Measurements from ENCODE around the gene COX7B2. TPM values are rescaled to one million over a fixed set of nuclear protein-coding genes. Genes with fewer than 3 reads are reported as not detected.

COX7B2 gene
- total and polyA plus RNA-seq, 10 of the 15 experiments (the other 5 are each of a cell fraction or from before 2014, with no cell fraction given), result not detected

GRCh38 chr4:46889410-46889809 lies 19.6 kb downstream of the COX7B2 start:
- RAD21 ChIA-PET (ENCODE audit: unreplicated experiment), result no interaction called here
- intact Hi-C loops (cut with micrococcal nuclease; ENCODE audit: unreplicated experiment), result no loop called here
- WGBS (ENCODE audit: insufficient coverage, insufficient replicate concordance, low lambda C conversion rate, missing lambda C conversion rate), result 17% methylated on average over 2 of the region's 2 CpGs
- ATAC-seq (no peak), FAIRE-seq (no peak), DNase-seq (ENCODE audit: low read depth, low spot score) (no peak)
- Histone ChIP-seq H3K36me3 (ENCODE audit: control insufficient read depth in 2 of 2, insufficient read depth in 2 of 2, low read length in 1 of 2) (no peaks in the 10 kb centered on the region), H3K4me1 (ENCODE audit: control insufficient read depth, insufficient read depth, low read length) (no peaks in the 10 kb centered on the region), H3K4me2 (ENCODE audit: control insufficient read depth, insufficient read depth) (no peak overlapping the region), H3K79me2 (ENCODE audit: control insufficient read depth, insufficient read depth, low read length) (no peaks in the 10 kb centered on the region), H3K9ac (ENCODE audit: control insufficient read depth, insufficient read depth, low read length) (no peak overlapping the region), H4K20me1 (ENCODE audit: control insufficient read depth, insufficient read depth) (no peaks in the 10 kb centered on the region), H3K27ac (ENCODE audit: control insufficient read depth, insufficient read depth) (no peak overlapping the region), H3K9me3 (replicated peaks; ENCODE audit: control insufficient read depth, insufficient read depth, low read length) (no peaks in the 10 kb centered on the region), H3K27me3 (replicated peaks in 1 of 2; ENCODE audit: control insufficient read depth in 2 of 2, insufficient read depth in 2 of 2, low read length in 1 of 2) (no peaks in the 10 kb centered on the region), H2AFZ (ENCODE audit: control insufficient read depth, low read depth, low read length) (no peak overlapping the region), H3K4me3 (no peak overlapping the region)
- SMC1A ChIA-PET (ENCODE audit: uncharacterized antibody, unreplicated experiment), result interaction anchor here (1.1 to 1.3 kb wide), 2 partner anchors 31 to 44 kb away, joined by 3 to 4 read pairs; no protein-coding TSS in a partner anchor
- no TSS peak for BruUV-seq (replicated peaks)
- in situ Hi-C loops (cut with MboI), result no loop called here
- POLR2A ChIA-PET, result no interaction called here
- CTCF ChIA-PET, result no interaction called here
- TF ChIP-seq, protein P1, sequence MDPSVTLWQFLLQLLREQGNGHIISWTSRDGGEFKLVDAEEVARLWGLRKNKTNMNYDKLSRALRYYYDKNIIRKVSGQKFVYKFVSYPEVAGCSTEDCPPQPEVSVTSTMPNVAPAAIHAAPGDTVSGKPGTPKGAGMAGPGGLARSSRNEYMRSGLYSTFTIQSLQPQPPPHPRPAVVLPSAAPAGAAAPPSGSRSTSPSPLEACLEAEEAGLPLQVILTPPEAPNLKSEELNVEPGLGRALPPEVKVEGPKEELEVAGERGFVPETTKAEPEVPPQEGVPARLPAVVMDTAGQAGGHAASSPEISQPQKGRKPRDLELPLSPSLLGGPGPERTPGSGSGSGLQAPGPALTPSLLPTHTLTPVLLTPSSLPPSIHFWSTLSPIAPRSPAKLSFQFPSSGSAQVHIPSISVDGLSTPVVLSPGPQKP (IDR thresholded peaks at IDR 0.05; ENCODE audit: low read depth, low read length), result no peak
- TF ChIP-seq MYC (IDR thresholded peaks at IDR 0.05; ENCODE audit: insufficient read depth, insufficient read length, insufficient replicate concordance, low read length, severe bottlenecking) (no peak), MLLT1 (IDR thresholded peaks at IDR 0.05) (no peak), BCL11A (IDR thresholded peaks at IDR 0.05; ENCODE audit: low read depth, low read length) (no peak), ATF2 (IDR thresholded peaks at IDR 0.05; ENCODE audit: low read length) (no peak), E2F4 (IDR thresholded peaks at IDR 0.05; ENCODE audit: low read depth, low read length) (no peak), BCL3 (IDR thresholded peaks at IDR 0.05; ENCODE audit: borderline replicate concordance, insufficient read depth, low read depth, low read length, poor library complexity, severe bottlenecking) (no peak), NFYA (IDR thresholded peaks at IDR 0.05; ENCODE audit: borderline replicate concordance, low read depth, low read length) (no peak), ZNF207 (IDR thresholded peaks at IDR 0.05; ENCODE audit: borderline replicate concordance) (no peak), TAF1 (IDR thresholded peaks at IDR 0.05; ENCODE audit: borderline replicate concordance, low read depth, low read length) (no peak), HDAC6 (IDR thresholded peaks at IDR 0.05; ENCODE audit: unreplicated experiment) (no peak), MXI1 (IDR thresholded peaks at IDR 0.05; ENCODE audit: low read depth, low read length) (no peak), RELA (IDR thresholded peaks at IDR 0.05; ENCODE audit: borderline replicate concordance, partially characterized antibody) (no peak), TCF12 (IDR thresholded peaks at IDR 0.05; ENCODE audit: low read depth, low read length) (no peak), EGR1 (IDR thresholded peaks at IDR 0.05; ENCODE audit: borderline replicate concordance in 1 of 2, low read depth in 2 of 2, low read length in 2 of 2) (no peak), ESRRA (IDR thresholded peaks at IDR 0.05; ENCODE audit: low read length) (no peak)
- TF ChIP-seq, protein P2, sequence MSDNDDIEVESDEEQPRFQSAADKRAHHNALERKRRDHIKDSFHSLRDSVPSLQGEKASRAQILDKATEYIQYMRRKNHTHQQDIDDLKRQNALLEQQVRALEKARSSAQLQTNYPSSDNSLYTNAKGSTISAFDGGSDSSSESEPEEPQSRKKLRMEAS (IDR thresholded peaks at IDR 0.05; ENCODE audit: low read depth, low read length), result no peak
